ENCODE results near the gene NEDD4L.

NEDD4L gene

DNA sequence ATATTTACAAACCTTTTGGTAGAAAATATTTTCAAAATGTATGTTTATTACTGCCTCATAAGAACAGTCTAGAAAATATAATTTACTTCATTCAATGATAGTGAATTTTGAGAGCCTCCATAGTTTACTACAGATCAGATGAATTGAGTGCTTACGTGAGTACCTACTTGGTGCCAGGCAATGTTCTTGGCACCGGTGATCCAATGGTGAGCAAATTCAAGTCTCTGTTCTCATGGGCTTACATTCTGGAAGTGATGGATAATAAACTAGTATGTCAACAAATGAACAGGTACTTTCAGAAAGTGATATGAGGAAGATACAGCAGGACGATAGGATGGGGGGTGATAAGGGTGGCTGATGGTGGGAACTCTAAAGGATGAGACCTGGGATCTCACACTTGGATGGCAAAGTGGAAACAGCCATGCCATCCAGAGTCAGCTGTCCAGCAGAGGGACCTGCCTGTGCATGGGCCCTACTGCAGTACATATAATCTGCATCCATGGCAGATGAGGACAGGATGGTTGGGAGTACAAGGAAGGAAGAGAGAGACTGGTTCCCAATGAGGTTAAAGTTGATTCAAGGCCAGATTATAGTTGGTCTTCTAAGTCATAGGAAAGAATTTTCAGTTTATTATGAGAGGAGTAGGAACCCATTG lies 277.0 kb downstream of the NEDD4L start:
- DNase-seq (ENCODE audit: low read depth): no peak

- peak; percentile 86 for DNase-seq (ENCODE audit: low read depth)
Measured at GRCh38 chr18:58321986-58322385, 278.0 kb downstream of the NEDD4L start.

DNA sequence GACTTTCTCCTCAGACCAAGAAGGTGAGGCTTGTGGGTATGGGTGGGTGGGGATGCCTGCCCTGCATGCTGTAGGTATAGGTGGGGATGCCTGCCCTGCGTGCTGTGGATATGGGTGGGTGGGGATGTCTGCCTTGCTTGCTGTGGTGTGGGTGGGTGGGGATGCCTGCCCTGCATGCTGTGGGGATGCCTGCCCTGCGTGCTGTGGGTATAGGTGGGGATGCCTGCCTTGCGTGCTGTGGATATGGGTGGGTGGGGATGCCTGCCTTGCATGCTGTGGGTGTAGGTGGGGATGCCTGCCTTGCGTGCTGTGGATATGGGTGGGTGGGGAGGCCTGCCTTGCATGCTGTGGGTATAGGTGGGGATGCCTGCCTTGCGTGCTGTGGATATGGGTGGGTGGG lies 278.4 kb downstream of the NEDD4L start:
- DNase-seq (ENCODE audit: low read depth): no peak

DNA sequence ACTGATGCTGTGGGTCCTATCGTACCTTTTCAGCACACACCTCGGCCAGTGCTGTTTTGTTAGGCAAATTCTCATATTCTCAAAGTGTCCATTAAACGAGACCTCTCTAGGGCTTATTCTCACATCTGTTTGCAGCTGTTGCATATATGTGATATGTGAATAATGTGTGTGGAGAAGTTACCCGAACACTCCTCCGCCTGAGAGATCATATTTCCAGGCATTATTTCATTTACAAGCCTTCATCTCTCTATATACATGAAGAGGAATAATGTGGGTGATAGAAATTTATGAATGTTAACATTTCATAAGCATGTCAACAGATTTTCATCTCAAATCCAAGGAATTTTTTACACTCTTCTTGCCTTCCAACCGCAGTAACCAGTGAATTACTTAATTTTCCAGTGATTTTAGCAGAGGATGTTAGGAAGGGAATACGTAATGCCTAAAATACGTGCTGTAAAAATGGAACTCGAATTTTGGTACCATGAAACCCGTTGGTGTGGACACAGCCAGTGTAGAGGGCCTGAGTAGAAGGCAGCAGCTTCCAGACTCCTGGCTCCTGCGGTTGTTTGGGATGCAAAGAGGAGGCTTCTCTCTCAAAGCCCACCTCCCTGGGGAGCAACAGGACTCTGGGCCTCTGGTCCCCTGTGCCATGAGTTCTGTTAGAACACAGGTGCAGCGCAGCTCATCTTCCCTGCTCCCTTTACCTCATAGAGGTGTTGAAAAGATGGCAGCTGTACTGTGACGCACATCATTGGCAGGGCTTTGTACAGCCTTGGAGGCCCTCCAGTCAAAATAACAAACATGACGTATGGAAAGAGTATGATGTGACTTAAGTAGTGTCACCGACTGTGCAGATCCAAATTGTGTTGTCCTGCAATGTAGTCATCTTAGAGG lies 280.1 kb downstream of the NEDD4L start:
- DNase-seq (ENCODE audit: low read depth): no peak

GRCh38 chr18:58324824-58325480 lies 280.9 kb downstream of the NEDD4L start:
- DNase-seq (ENCODE audit: low read depth): no peak

DNA sequence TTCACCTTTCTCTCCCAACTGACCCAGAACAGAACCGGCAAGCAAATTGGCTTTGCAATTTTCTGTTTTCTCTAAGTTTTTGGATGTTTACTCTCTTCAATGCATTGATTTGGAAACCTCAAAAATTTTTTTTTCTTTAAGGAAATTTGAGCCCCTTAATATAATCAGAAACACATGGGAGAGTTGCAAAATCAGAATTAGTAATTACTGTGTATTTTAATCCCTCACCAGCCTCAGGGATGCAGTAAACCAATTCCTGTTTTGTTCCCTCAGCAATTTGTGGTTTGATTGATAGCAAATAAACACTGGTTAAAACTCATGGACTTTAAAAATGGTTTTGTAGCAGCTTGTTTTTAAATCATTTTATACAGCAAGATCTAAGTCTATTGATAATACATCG lies 281.5 kb downstream of the NEDD4L start:
- no peak for DNase-seq (ENCODE audit: low read depth)

- no peak for DNase-seq (ENCODE audit: low read depth)
Measured at GRCh38 chr18:58334061-58334460, 290.0 kb downstream of the NEDD4L start.

DNA sequence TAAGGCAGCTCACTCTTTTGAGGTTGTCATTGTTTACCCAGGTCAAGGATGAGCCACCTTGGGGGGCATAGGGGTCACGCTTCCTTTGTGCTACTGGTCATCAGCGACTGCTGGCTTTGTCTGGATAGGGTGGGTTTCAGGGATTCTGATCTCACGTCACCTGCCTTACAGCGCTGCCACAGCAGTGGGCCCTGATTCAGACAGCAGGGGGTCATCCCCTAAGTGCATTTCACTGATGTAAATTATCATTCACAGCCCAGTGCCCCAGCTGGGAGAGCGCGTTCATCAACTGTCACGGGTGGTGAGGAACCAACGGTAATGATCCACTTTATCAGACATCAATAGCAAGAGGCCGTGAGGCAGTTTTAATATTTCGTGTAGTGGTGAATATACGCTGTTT lies 291.2 kb downstream of the NEDD4L start:
- no peak for DNase-seq (ENCODE audit: low read depth)

DNA sequence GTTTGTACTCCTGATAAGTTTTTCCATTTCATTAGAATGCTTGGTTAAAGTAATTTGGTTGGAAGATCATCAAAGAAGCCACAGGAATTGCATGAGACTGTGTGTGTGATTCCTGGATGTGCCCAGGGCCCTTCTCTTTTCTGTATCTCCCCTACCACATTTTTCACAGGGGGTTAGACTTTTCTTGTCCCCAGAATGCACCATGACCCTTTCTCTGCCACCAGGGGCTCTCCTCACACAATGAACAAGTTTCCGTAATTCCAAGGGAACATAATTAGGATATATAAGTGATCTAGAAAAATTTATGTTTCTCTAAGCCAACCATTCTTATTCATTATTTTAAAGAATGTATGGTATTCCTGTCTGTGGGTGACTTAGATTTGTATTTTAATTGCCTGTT lies 291.8 kb downstream of the NEDD4L start:
- no peak for DNase-seq (ENCODE audit: low read depth)

GRCh38 chr18:58336605-58337004 lies 292.6 kb downstream of the NEDD4L start:
- peak; percentile 55 for DNase-seq (ENCODE audit: low read depth)

GRCh38 chr18:58337285-58337684 lies 293.3 kb downstream of the NEDD4L start:
- DNase-seq (ENCODE audit: low read depth): no peak

DNA sequence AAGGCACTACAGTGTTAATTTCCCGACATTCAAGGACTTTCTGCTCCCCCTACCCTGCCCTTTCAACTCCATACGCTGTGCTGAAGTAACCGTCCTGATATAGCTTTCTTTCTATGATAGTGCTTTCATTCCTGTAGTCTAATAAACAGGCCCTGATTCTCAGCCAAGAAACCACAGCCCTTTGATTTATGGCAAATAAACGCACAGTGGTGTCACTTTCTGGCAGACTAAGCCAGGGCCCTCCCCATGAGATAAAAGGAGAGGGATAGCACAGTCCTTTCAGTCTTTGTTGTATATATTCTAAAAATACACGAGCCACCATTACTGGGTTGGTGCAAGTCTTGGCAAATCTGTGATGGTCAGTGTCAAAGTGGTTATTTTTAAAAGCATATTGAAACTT lies 293.7 kb downstream of the NEDD4L start:
- DNase-seq (ENCODE audit: low read depth): no peak

DNA sequence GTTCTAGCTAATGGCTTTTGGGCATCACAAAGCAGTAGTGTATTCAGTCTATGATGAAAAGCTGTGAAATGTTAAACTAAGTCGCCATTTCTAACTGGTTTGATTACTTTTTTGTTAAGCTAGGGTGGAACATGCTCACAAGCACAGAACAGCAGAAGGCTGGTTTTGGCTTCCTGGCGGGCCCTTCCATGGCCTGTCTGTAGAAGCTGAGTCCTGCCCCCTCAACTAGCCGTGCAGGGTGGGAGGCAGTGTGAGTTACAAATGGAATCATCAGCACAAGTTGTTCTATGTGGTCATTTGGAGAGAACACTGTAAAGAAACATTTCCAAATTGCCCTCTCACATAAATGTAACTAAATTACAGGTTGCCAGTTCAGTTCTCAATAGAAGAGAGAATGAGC lies 294.1 kb downstream of the NEDD4L start:
- no peak for DNase-seq (ENCODE audit: low read depth)

DNA sequence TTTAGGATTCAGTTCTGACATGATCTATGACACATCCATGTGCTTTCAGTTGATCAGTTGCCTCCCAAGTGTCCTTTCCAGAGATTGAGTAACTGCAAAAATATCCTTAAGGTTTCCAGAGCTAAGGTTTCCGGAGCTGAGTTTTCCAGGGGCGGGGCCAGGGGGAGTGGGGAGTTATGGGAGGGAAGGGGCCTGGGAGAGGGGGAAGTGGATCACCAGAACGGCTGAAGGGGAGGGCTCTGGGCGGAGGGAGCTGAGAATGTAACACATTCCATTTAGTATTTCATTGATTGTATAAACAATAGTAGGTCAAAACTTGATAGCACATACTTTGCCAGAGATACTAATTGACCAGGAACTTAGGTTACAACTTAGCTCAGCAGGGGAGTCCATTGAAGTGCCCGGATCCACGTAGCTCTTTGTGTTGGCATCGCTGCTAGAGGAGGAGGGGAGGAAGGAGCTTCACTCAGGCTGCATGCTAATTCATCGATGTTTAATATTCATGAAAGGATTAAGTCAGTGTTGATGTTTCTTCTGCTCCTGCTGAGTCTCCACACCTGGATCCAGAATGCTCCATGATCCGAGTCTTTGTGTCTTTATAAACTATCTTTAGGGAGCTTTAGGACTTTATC lies 295.1 kb downstream of the NEDD4L start:
- DNase-seq (ENCODE audit: low read depth): no peak

GRCh38 chr18:58339890-58340289 lies 295.9 kb downstream of the NEDD4L start:
- DNase-seq (ENCODE audit: low read depth): no peak

DNA sequence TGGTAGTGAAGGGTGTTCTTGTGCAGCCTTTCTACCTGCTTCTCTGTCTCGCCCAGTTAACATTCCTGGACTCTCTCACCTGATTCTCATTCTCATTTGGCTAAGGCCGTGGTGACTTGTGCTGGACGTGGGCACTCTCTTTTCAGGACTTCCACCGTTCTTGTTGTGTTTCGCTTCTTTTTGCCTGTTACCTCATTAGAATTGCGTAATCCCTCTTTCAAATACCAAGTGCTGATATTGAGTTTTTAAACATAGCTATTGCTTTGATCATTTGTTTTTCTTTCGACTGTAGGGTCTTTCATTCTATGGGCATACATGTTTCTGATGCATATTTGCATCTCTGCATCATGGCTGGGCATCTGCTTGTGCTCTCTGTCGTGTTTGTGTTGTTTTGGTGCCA lies 297.9 kb downstream of the NEDD4L start:
- no peak for DNase-seq (ENCODE audit: low read depth)

DNA sequence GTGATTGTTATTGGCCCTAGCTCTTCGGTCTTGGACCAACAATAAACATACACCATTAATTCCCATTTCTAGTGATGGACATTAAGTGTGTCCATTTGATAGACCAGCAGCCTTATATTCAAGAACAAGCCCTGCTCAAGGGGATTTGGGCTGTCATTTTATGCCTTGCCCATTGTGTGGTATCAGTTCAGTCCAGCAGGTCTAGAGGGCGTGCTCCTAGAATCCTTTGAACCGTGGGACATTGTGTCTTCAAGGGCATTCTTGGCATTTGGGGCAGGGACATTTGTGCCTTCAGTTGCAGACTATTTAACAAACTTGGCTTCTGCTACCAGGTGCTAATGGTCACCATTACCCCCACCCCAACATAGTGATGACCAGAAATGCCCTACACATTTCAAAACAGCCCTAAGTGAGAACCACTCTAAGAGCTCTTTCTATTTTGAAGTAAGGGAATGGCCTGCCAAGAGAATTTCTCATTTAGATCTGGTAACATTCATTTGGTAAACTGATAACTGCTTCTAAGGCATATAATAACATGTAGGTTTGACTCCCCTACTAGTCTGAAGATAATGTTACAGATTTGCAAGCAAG lies 300.1 kb downstream of the NEDD4L start:
- no peak for DNase-seq (ENCODE audit: low read depth)

DNA sequence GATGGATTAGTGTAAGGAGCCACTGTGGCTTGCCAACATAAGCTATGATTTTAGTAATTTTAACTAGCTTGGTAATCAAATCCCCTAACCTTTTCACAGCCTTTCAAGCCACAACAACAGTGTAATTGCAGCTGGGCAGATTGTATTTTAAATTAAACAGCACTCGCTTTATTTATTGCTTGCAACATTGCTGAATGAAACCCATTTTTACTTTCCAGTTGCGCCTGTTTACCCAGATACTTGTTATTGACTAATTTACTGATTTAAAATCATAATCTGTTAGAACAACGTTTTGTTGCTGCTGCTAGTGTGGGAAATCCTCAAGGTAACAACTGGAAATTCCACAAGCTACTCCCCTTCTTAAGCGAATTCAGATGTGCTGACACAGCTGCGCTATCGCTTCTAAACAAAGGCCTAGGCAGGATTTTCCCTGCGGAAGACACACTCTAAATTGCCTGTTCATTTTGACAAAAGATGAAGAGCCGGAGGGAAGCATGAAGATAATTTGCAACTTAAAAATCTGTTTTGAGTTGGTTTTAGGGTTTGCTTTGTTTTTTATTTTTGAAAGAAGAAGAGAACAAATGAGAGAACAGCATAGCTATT lies 300.9 kb downstream of the NEDD4L start:
- DNase-seq (ENCODE audit: low read depth): no peak

- no peak for DNase-seq (ENCODE audit: low read depth)
Measured at GRCh38 chr18:58345875-58346274, 301.8 kb downstream of the NEDD4L start.

GRCh38 chr18:58347135-58347534 lies 303.1 kb downstream of the NEDD4L start:
- DNase-seq (ENCODE audit: low read depth): no peak

- no peak for DNase-seq (ENCODE audit: low read depth)
Measured at GRCh38 chr18:58348517-58348916, 304.5 kb downstream of the NEDD4L start.

GRCh38 chr18:58348951-58349350 lies 304.9 kb downstream of the NEDD4L start:
- DNase-seq (ENCODE audit: low read depth): no peak

All from ELR (cell line).